Liver (tissue), 9 donors: ENCODE measurements around the gene LSM14B. TPM values are rescaled to one million over a fixed set of nuclear protein-coding genes. Genes with fewer than 3 reads are reported as not detected.

Experiments
- DNase-seq: peaks from one replicate; pipeline ENCODE4 v3.0.0-alpha.2; 2017; ENCODE audit warnings: low spot score
- H3K27ac ChIP-seq, 2 donors: one replicate each; pipeline ENCODE4 v1.7.0; 2013; ENCODE audit warnings: inconsistent platforms in 2 of 2, low read length in 2 of 2, control low read depth in 1 of 2, low read depth in 1 of 2, mild to moderate bottlenecking in 1 of 2
- H3K27me3 ChIP-seq, 4 donors: one replicate each; pipeline versions ENCODE4 v1.6.1 to v1.7.0; 2013; ENCODE audit warnings: low read length in 3 of 4, inconsistent platforms in 1 of 4, mild to moderate bottlenecking in 1 of 4, moderate library complexity in 1 of 4; ENCODE audit not compliant: control insufficient read depth in 4 of 4, insufficient read depth in 4 of 4
- H3K36me3 ChIP-seq, 4 donors: one replicate each; pipeline versions ENCODE4 v1.6.1 to v1.7.0; 2013; ENCODE audit warnings: low read length in 3 of 4, mild to moderate bottlenecking in 3 of 4, low read depth in 1 of 4, moderate library complexity in 1 of 4; ENCODE audit not compliant: control insufficient read depth in 4 of 4, insufficient read depth in 3 of 4
- H3K4me1 ChIP-seq, 4 donors: one replicate each; pipeline versions ENCODE4 v1.6.1 to v1.7.0; 2013; ENCODE audit warnings: low read length in 3 of 4, mild to moderate bottlenecking in 3 of 4, moderate library complexity in 1 of 4; ENCODE audit not compliant: control insufficient read depth in 4 of 4, insufficient read depth in 4 of 4
- H3K4me3 ChIP-seq, 3 donors: one replicate each; pipeline versions ENCODE4 v1.6.1 to v1.7.0; 2013; ENCODE audit warnings: low read length in 3 of 3, control low read depth in 1 of 3, low read depth in 1 of 3, mild to moderate bottlenecking in 1 of 3
- H3K9ac ChIP-seq, 2 donors: one replicate each; pipeline ENCODE4 v1.7.0; 2013; ENCODE audit warnings: low read length in 2 of 2, mild to moderate bottlenecking in 2 of 2, moderate library complexity in 2 of 2, control low read depth in 1 of 2, low read depth in 1 of 2
- H3K9me3 ChIP-seq, 4 donors: one replicate each; pipeline versions ENCODE4 v1.6.1 to v1.7.0; 2013; ENCODE audit warnings: low read length in 3 of 4; ENCODE audit not compliant: control insufficient read depth in 4 of 4
- EGR1 ChIP-seq, 2 donors: IDR thresholded peaks; 2 replicates each; pipeline ENCODE4 v1.6.1; 2016 to 2018; ENCODE audit warnings: antibody characterized with exemption in 2 of 2, low read depth in 2 of 2
- FOXA1 ChIP-seq: IDR thresholded peaks from 2 replicates; pipeline ENCODE4 v1.6.1; 2016; ENCODE audit warnings: antibody characterized with exemption
- FOXA2 ChIP-seq: IDR thresholded peaks from 2 replicates; pipeline ENCODE4 v1.6.1; 2016; ENCODE audit warnings: antibody characterized with exemption
- GABPA ChIP-seq, 2 donors: IDR thresholded peaks in 1 of 2; conservative IDR thresholded peaks in 1 of 2; 2 replicates each; pipeline ENCODE4 v1.6.1; 2016; ENCODE audit warnings: antibody characterized with exemption in 2 of 2, mild to moderate bottlenecking in 1 of 2, moderate library complexity in 1 of 2
- HNF4A ChIP-seq, 2 donors: conservative IDR thresholded peaks; 2 replicates each; pipeline ENCODE4 v1.6.1; 2016; ENCODE audit warnings: antibody characterized with exemption in 2 of 2, mild to moderate bottlenecking in 2 of 2
- HNF4G ChIP-seq: IDR thresholded peaks from 2 replicates; pipeline ENCODE4 v1.6.1; 2016; ENCODE audit warnings: antibody characterized with exemption
- JUND ChIP-seq, 2 donors: IDR thresholded peaks; 2 replicates each; pipeline ENCODE4 v1.6.1; 2016; ENCODE audit warnings: antibody characterized with exemption in 2 of 2
- NR2F2 ChIP-seq: IDR thresholded peaks from 2 replicates; pipeline ENCODE4 v1.6.1; 2016; ENCODE audit warnings: antibody characterized with exemption
- RAD21 ChIP-seq, 2 donors: IDR thresholded peaks; 2 replicates each; pipeline ENCODE4 v1.6.1; 2016; ENCODE audit warnings: antibody characterized with exemption in 2 of 2, mild to moderate bottlenecking in 2 of 2
- RXRA ChIP-seq, 2 donors: IDR thresholded peaks; 2 replicates each; pipeline ENCODE4 v1.6.1; 2017 to 2018; ENCODE audit warnings: antibody characterized with exemption in 2 of 2, mild to moderate bottlenecking in 1 of 2
- SP1 ChIP-seq: IDR thresholded peaks from 2 replicates; pipeline ENCODE4 v1.6.1; 2018; ENCODE audit warnings: antibody characterized with exemption, mild to moderate bottlenecking
- TAF1 ChIP-seq: conservative IDR thresholded peaks from 2 replicates; pipeline ENCODE4 v1.6.1; 2016; ENCODE audit warnings: antibody characterized with exemption, mild to moderate bottlenecking
- YY1 ChIP-seq: IDR thresholded peaks from 2 replicates; pipeline ENCODE4 v1.6.1; 2016; ENCODE audit warnings: antibody characterized with exemption, mild to moderate bottlenecking
- WGBS: extraction: QIAGEN DNeasy Blood & Tissue Kit; methylation state at CpG from one replicate; pipeline ENCODE4 v1.1.7; 2013; 5-methylcytosine and 5-hydroxymethylcytosine counted together
- polyA plus RNA-seq, 2 donors: library from polyadenylated mRNA; stranded (reverse) in 1 of 2; unstranded in 1 of 2; fragments of 200-250 nt in 1 of 2; fragments of >200 nt in 1 of 2; fragmentation: Nextera tagmentation in 1 of 2; extraction: Ambion mirVana in 1 of 2; gene quantifications; one replicate each; pipeline versions ENCODE4 v1.2.1 to v1.2.3, GENCODE V29; 2013 to 2015
- total RNA-seq, 2 donors: library from RNA; depleted of rRNA; stranded (reverse); fragments of >200 nt; gene quantifications; one replicate each; pipeline ENCODE4 v1.2.3, GENCODE V29; 2014
- TF ChIP-seq, protein P1 (sequence below): fragments of 150-350 bp; IDR thresholded peaks from 2 replicates; pipeline ENCODE4 v1.5.1; 2017; ENCODE audit warnings: improper control_type of control experiment, low read depth, low read length; ENCODE audit not compliant: missing input control
- TF ChIP-seq, protein P2 (sequence below): IDR thresholded peaks from 2 replicates; pipeline ENCODE4 v1.6.1; 2016; ENCODE audit warnings: antibody characterized with exemption, mild to moderate bottlenecking
- TF ChIP-seq, protein P3 (sequence below): IDR thresholded peaks from 2 replicates; pipeline ENCODE4 v1.6.1; 2016; ENCODE audit warnings: antibody characterized with exemption
- TF ChIP-seq, protein P4 (sequence below): IDR thresholded peaks from 2 replicates; pipeline ENCODE4 v1.6.1; 2016; ENCODE audit warnings: antibody characterized with exemption
- TF ChIP-seq, protein P5 (sequence below): IDR thresholded peaks from 2 replicates; pipeline ENCODE4 v1.6.1; 2016; ENCODE audit warnings: antibody characterized with exemption
- donor health status: healthy.
- donor health status: healthy.
- donor health status: healthy.
- donor health status: healthy.
- donor health status: healthy.

The LSM14B gene
- total and polyA plus RNA-seq, 4 donors, result 0.99 to 15.9 (median 13.3) TPM

DNA sequence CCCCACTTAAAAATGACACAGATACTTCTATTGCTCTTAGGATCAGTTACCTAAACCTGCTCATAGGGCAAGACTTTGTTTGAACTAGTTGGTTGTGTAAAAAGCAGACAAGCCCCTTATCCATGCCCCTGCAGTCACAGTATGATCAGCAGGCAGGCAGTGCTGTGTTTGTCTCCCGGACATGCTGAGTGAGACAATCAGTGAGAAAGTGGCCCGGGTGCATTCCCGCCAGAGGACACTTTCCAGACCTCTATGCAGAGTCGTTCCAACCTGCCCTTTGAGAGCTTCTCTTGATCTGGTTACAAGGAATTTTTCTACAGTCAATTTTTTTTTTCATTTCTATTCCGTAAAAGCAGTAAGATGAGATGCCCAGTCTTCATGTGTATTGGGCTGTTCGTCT, 6.2 kb downstream of the LSM14B start:
- peaks cover 0 to 10% (median 7%) of the 10 kb centered on the region in 4 donors for H3K4me1 ChIP-seq
- no peaks in the 10 kb centered on the region for H3K27me3 ChIP-seq
- H3K27ac ChIP-seq, result no peak overlapping the region
- no peak for DNase-seq
- no peaks in the 10 kb centered on the region for H3K9me3 ChIP-seq
- 85% methylated on average over 6 of the region's 6 CpGs for WGBS
- no peak for TF ChIP-seq RXRA (IDR thresholded peaks at IDR 0.05)
- no peak for TF ChIP-seq RAD21 (IDR thresholded peaks at IDR 0.05)
- TF ChIP-seq FOXA2, result no peak
- TF ChIP-seq YY1, result no peak
- TF ChIP-seq, protein P1, sequence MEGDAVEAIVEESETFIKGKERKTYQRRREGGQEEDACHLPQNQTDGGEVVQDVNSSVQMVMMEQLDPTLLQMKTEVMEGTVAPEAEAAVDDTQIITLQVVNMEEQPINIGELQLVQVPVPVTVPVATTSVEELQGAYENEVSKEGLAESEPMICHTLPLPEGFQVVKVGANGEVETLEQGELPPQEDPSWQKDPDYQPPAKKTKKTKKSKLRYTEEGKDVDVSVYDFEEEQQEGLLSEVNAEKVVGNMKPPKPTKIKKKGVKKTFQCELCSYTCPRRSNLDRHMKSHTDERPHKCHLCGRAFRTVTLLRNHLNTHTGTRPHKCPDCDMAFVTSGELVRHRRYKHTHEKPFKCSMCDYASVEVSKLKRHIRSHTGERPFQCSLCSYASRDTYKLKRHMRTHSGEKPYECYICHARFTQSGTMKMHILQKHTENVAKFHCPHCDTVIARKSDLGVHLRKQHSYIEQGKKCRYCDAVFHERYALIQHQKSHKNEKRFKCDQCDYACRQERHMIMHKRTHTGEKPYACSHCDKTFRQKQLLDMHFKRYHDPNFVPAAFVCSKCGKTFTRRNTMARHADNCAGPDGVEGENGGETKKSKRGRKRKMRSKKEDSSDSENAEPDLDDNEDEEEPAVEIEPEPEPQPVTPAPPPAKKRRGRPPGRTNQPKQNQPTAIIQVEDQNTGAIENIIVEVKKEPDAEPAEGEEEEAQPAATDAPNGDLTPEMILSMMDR, result no peak
- TF ChIP-seq FOXA1, result no peak
- TF ChIP-seq NR2F2, result no peak
- TF ChIP-seq JUND (IDR thresholded peaks at IDR 0.05), result no peak
- no peak for TF ChIP-seq EGR1 (IDR thresholded peaks at IDR 0.05; ENCODE audit: low read depth in 2 of 2)
- TF ChIP-seq, protein P2, sequence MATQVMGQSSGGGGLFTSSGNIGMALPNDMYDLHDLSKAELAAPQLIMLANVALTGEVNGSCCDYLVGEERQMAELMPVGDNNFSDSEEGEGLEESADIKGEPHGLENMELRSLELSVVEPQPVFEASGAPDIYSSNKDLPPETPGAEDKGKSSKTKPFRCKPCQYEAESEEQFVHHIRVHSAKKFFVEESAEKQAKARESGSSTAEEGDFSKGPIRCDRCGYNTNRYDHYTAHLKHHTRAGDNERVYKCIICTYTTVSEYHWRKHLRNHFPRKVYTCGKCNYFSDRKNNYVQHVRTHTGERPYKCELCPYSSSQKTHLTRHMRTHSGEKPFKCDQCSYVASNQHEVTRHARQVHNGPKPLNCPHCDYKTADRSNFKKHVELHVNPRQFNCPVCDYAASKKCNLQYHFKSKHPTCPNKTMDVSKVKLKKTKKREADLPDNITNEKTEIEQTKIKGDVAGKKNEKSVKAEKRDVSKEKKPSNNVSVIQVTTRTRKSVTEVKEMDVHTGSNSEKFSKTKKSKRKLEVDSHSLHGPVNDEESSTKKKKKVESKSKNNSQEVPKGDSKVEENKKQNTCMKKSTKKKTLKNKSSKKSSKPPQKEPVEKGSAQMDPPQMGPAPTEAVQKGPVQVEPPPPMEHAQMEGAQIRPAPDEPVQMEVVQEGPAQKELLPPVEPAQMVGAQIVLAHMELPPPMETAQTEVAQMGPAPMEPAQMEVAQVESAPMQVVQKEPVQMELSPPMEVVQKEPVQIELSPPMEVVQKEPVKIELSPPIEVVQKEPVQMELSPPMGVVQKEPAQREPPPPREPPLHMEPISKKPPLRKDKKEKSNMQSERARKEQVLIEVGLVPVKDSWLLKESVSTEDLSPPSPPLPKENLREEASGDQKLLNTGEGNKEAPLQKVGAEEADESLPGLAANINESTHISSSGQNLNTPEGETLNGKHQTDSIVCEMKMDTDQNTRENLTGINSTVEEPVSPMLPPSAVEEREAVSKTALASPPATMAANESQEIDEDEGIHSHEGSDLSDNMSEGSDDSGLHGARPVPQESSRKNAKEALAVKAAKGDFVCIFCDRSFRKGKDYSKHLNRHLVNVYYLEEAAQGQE, result no peak
- TF ChIP-seq SP1, result no peak
- no peak for TF ChIP-seq TAF1
- no peak for TF ChIP-seq GABPA (IDR thresholded peaks at IDR 0.05 in 1 of 2, conservative IDR thresholded peaks at IDR 0.05 in 1 of 2)
- TF ChIP-seq, protein P3, sequence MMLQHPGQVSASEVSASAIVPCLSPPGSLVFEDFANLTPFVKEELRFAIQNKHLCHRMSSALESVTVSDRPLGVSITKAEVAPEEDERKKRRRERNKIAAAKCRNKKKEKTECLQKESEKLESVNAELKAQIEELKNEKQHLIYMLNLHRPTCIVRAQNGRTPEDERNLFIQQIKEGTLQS, result no peak
- no peak for TF ChIP-seq HNF4A (conservative IDR thresholded peaks at IDR 0.05)
- TF ChIP-seq, protein P4, sequence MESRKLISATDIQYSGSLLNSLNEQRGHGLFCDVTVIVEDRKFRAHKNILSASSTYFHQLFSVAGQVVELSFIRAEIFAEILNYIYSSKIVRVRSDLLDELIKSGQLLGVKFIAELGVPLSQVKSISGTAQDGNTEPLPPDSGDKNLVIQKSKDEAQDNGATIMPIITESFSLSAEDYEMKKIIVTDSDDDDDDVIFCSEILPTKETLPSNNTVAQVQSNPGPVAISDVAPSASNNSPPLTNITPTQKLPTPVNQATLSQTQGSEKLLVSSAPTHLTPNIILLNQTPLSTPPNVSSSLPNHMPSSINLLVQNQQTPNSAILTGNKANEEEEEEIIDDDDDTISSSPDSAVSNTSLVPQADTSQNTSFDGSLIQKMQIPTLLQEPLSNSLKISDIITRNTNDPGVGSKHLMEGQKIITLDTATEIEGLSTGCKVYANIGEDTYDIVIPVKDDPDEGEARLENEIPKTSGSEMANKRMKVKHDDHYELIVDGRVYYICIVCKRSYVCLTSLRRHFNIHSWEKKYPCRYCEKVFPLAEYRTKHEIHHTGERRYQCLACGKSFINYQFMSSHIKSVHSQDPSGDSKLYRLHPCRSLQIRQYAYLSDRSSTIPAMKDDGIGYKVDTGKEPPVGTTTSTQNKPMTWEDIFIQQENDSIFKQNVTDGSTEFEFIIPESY, result no peak
- TF ChIP-seq HNF4G, result no peak
- TF ChIP-seq, protein P5, sequence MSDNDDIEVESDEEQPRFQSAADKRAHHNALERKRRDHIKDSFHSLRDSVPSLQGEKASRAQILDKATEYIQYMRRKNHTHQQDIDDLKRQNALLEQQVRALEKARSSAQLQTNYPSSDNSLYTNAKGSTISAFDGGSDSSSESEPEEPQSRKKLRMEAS, result no peak
- H3K36me3 ChIP-seq, result peaks cover 15 to 71% (median 56%) of the 10 kb centered on the region in 4 donors
- no peak overlapping the region for H3K4me3 ChIP-seq
- H3K9ac ChIP-seq, result no peak overlapping the region
